ENCODE results near the gene NUMA1. TPM values are rescaled to one million over a fixed set of nuclear protein-coding genes. Genes with fewer than 3 reads are reported as not detected.

The NUMA1 gene
- total and polyA plus RNA-seq, 2 of the 13 experiments (the other 11 are each of a cell fraction or from before 2014, with no cell fraction given), result 57.3 to 60.2 TPM

- ATAC-seq (no peak), DNase-seq (ENCODE audit: low spot score) (no peak), FAIRE-seq (no peak)
- no peaks in the 10 kb centered on the region for H3K9me3 ChIP-seq (ENCODE audit: low read length)
- intact Hi-C loops (cut with micrococcal nuclease; ENCODE audit: unreplicated experiment) (no loop called here), in situ Hi-C loops (cut with HindIII; ENCODE audit: extremely low pct_ligation_motif_present, low pct_unique_long_range_greater_than_20kb) (no loop called here)
- H3K27me3 ChIP-seq (ENCODE audit: control insufficient read depth in 1 of 2, insufficient read depth in 2 of 2, low read length in 2 of 2), result no peaks in the 10 kb centered on the region
- TF ChIP-seq CEBPG (CRISPR knock-in tag; IDR thresholded peaks at IDR 0.05) (no peak), MNT (IDR thresholded peaks at IDR 0.05) (no peak), RBM39 (IDR thresholded peaks at IDR 0.05; ENCODE audit: low read depth, low read length, poor library complexity, severe bottlenecking) (no peak), ZBTB7B (CRISPR knock-in tag; IDR thresholded peaks at IDR 0.05) (no peak), ZNF674 (CRISPR knock-in tag; IDR thresholded peaks at IDR 0.05; ENCODE audit: low read depth) (no peak)
- no TSS peak for BruUV-seq (replicated peaks)
- H3K4me1 ChIP-seq (ENCODE audit: insufficient read depth, low read length), result no peaks in the 10 kb centered on the region
- H3K9ac ChIP-seq (ENCODE audit: insufficient read depth, low read depth, low read length), result no peak overlapping the region
- WGBS (ENCODE audit: low lambda C conversion rate), result 83% methylated on average over 1 of the region's 1 CpG
- peaks cover 3% of the 10 kb centered on the region for H3K79me2 ChIP-seq (ENCODE audit: insufficient read depth, low read length)
- CTCF ChIA-PET (ENCODE audit: low intra/inter-chr PET ratio, low total read pairs), result no interaction called here
- no peak overlapping the region for H2AFZ ChIP-seq (ENCODE audit: low read length)
- no peak overlapping the region for H3K4me2 ChIP-seq (ENCODE audit: low read depth, low read length)
- POLR2A ChIA-PET, result interaction anchor here (1.7 kb wide), 1 partner anchor 10 kb away, joined by 7 read pairs; no protein-coding TSS in a partner anchor
- no peak overlapping the region for H3K4me3 ChIP-seq (replicated peaks in 1 of 3; ENCODE audit: insufficient read depth in 1 of 3, low read depth in 2 of 3, low read length in 3 of 3)
- no peaks in the 10 kb centered on the region for H4K20me1 ChIP-seq (ENCODE audit: insufficient read depth, low read length)
- H3K27ac ChIP-seq (ENCODE audit: extremely low read length, insufficient read depth, low read length), result no peak overlapping the region
- H3K36me3 ChIP-seq (replicated peaks in 1 of 2; ENCODE audit: control insufficient read depth in 1 of 2, insufficient read depth in 2 of 2, low read length in 2 of 2), result peaks cover 30 to 65% of the 10 kb centered on the region in 2 experiments
Observed at GRCh38 chr11:72030472-72031045, 49.8 kb downstream of the NUMA1 start.

GRCh38 chr11:72026090-72026489 is 54.3 kb downstream of the NUMA1 start:
- Histone ChIP-seq H4K20me1 (ENCODE audit: insufficient read depth, low read length) (no peaks in the 10 kb centered on the region), H3K27ac (ENCODE audit: extremely low read length, insufficient read depth, low read length) (no peak overlapping the region), H3K79me2 (ENCODE audit: insufficient read depth, low read length) (peaks cover 2% of the 10 kb centered on the region), H3K4me3 (replicated peaks in 1 of 3; ENCODE audit: insufficient read depth in 1 of 3, low read depth in 2 of 3, low read length in 3 of 3) (no peak overlapping the region), H3K27me3 (ENCODE audit: control insufficient read depth in 1 of 2, insufficient read depth in 2 of 2, low read length in 2 of 2) (no peaks in the 10 kb centered on the region), H3K36me3 (replicated peaks in 1 of 2; ENCODE audit: control insufficient read depth in 1 of 2, insufficient read depth in 2 of 2, low read length in 2 of 2) (peaks cover 44 to 89% of the 10 kb centered on the region in 2 experiments), H3K4me1 (ENCODE audit: insufficient read depth, low read length) (no peaks in the 10 kb centered on the region), H3K9ac (ENCODE audit: insufficient read depth, low read depth, low read length) (no peak overlapping the region), H3K9me3 (ENCODE audit: low read length) (no peaks in the 10 kb centered on the region), H2AFZ (ENCODE audit: low read length) (no peak overlapping the region), H3K4me2 (ENCODE audit: low read depth, low read length) (no peak overlapping the region)
- no peak for FAIRE-seq
- in situ Hi-C loops (cut with HindIII; ENCODE audit: extremely low pct_ligation_motif_present, low pct_unique_long_range_greater_than_20kb) (loop anchor here (5.0 kb wide), 1 partner anchor 66 kb away; no protein-coding TSS in a partner anchor), intact Hi-C loops (cut with micrococcal nuclease; ENCODE audit: unreplicated experiment) (no loop called here)
- WGBS (ENCODE audit: low lambda C conversion rate), result 89% methylated on average over 1 of the region's 1 CpG
- DNase-seq (ENCODE audit: low spot score), result no peak
- no peak for ATAC-seq
- POLR2A ChIA-PET, result interaction anchor here (2.0 kb wide), 1 partner anchor 13 kb away, joined by 19 read pairs; no protein-coding TSS in a partner anchor
- no TSS peak for BruUV-seq (replicated peaks)
- CTCF ChIA-PET (ENCODE audit: low intra/inter-chr PET ratio, low total read pairs), result interaction anchor here (0.9 to 3.7 kb wide), 2 partner anchors 64 to 421 kb away, joined by 3 to 67 read pairs; no protein-coding TSS in a partner anchor
- TF ChIP-seq KAT8 (CRISPR knock-in tag; IDR thresholded peaks at IDR 0.05) (no peak), ZNF713 (CRISPR knock-in tag; IDR thresholded peaks at IDR 0.05) (no peak), ONECUT2 (CRISPR knock-in tag; IDR thresholded peaks at IDR 0.05) (no peak), HDAC6 (IDR thresholded peaks at IDR 0.05; ENCODE audit: low read depth, low read length) (no peak), ZBTB2 (CRISPR knock-in tag; IDR thresholded peaks at IDR 0.05; ENCODE audit: low read depth) (no peak), CBFB (CRISPR knock-in tag; IDR thresholded peaks at IDR 0.05) (no peak), CCDC6 (CRISPR knock-in tag; IDR thresholded peaks at IDR 0.05) (no peak), ATF6 (CRISPR knock-in tag; conservative IDR thresholded peaks at IDR 0.05) (no peak), CEBPB (IDR thresholded peaks at IDR 0.05; ENCODE audit: borderline replicate concordance, low read depth, low read length) (no peak), GATAD2A (CRISPR knock-in tag; IDR thresholded peaks at IDR 0.05) (no peak)
